Brain pericyte (primary cell): Measurements from ENCODE around the gene PADI3.

Experiments
- DNase-seq: peaks from one replicate; pipeline ENCODE4 v3.0.0-alpha.2; 2012; ENCODE audit warnings: low read depth, low spot score

The PADI3 gene, protein sequence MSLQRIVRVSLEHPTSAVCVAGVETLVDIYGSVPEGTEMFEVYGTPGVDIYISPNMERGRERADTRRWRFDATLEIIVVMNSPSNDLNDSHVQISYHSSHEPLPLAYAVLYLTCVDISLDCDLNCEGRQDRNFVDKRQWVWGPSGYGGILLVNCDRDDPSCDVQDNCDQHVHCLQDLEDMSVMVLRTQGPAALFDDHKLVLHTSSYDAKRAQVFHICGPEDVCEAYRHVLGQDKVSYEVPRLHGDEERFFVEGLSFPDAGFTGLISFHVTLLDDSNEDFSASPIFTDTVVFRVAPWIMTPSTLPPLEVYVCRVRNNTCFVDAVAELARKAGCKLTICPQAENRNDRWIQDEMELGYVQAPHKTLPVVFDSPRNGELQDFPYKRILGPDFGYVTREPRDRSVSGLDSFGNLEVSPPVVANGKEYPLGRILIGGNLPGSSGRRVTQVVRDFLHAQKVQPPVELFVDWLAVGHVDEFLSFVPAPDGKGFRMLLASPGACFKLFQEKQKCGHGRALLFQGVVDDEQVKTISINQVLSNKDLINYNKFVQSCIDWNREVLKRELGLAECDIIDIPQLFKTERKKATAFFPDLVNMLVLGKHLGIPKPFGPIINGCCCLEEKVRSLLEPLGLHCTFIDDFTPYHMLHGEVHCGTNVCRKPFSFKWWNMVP

DNA sequence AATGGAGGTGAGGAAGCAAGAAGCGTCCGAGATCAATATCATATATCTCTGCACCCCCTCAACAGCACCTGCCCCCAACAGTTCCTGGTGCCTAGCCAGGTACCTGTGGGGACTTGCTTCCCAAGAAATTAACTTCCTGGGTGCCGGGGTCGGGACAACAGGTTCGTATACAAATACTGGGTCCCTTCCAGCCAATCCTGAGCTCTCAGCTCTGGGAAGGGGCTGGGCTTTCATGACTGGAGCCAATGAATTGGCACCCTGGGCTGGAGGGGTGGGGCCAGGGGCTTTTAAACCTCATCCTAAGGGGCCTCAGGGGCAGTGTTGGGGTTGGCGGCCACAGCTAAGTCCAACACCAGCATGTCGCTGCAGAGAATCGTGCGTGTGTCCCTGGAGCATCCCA is at the start of gene PADI3:
TSS of gene PADI3 (plus strand) at position 318 of the 400 bp plus-strand sequence. CDS start at position 358, 40 bp downstream.
- DNase-seq = no peak

DNA sequence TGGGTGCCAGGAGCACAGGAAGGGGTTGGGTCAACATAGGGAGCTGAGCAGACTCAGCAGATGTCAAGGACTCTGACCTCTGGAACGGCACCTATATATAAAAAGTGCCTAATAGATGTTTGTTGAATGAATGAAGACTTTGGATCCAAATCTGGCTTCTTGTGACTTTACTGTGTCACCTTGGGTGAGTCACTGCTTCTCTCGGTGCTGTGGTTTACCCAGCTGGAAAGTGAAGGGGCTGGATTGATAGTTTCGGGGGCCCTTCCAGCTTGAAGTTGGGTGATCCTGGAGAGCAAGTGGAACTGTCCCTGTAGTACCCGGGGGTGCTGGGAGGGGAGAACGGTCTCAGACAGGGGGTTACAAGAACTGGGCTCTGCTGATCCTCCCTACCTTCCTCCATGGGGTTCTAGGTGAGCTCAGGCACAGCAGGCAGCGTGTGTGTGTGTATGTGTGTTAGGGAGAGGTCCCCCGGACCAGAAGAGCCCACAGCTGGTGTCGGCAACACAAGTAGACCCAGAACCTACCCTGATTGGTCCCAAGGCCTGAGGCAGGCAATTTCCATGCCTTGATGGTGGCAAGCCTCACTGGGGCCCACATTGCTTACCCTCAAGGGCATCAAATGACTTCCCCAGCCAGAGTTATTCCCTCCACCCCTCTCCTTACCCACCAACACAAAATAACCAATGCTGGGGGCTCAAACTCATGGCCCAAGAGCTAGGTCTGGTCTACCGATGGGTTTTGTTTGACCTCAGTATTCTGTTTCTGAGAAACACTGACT is 49.4 kb upstream of the PADI3 start:
- DNase-seq = no peak

DNA sequence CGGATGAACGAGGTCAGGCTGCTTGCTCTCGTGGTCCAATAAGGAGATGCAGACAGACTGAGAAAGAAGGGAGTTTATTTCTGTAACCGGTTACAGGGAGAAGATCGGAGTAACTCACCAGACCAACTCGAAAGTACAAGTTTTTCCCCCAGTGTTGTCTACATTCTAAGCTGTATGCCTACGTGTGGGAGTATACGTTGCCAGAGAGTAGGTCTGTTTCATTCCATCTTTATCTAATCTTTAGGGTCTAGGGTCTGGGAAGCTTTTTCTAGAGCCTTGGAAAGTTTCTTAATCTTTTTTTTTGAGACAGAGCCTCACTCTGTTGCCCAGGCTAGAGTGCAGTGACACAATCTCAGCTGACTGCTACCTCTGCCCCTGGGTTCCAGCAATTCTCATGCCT is 48.7 kb upstream of the PADI3 start:
- DNase-seq = no peak

DNA sequence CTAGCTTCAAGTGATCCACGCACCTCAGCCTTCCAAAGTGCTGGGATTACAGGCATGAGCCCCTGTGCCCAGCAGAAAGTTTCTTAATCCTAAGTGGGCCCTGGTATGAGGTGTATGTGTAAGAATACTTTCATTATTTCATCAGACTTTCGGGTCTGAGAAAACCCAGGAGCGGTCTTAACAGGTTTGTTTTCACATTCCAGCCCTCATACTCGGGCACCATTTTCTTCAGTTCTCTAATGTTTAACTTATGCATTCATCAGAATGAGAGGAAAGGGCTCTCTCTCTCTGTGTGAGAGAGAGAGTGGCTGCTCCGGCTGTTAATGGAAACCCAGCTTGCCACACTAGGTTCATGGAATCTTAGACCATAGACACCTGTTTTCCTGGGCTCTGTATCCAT is 48.1 kb upstream of the PADI3 start:
- no peak for DNase-seq

DNA sequence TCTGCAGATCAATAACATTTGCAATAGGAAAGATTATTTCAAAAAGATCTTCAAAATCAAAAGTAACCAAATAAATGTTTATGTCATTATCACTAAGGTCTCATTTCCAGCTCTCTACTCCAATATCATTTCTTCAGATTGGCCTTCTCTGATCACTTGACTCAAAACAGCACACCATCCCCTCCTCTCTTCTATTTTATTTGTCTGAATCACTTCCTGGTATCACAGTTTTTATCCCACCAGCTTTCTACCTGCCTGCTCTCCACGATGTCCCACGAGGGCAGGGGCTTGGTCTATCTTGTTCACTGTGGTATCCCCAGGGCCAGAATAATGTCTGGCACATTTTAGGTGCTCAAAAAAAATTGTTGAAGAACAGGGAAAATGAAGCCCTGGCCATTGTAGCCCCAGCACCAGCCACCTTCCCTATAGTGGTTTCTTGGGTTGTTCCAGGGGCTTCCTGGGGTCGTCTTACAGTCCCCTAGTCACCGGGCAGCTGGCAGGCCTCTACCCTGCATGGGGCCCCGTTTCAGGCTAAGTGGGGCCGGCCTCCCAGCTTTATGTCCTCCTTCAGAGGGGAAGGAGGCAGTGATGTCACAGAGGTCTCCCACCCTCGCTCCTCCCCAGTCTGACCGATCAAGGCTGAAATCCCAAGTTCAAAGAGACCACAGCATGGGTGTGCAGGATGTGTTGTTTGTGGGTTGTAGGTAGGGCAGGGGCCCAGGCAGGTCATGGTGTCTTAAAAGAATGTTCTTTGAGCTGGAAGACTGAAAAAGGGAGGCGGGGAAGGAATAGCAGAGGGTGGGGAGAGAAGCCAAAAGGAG is 47.5 kb upstream of the PADI3 start:
- DNase-seq = no peak

DNA sequence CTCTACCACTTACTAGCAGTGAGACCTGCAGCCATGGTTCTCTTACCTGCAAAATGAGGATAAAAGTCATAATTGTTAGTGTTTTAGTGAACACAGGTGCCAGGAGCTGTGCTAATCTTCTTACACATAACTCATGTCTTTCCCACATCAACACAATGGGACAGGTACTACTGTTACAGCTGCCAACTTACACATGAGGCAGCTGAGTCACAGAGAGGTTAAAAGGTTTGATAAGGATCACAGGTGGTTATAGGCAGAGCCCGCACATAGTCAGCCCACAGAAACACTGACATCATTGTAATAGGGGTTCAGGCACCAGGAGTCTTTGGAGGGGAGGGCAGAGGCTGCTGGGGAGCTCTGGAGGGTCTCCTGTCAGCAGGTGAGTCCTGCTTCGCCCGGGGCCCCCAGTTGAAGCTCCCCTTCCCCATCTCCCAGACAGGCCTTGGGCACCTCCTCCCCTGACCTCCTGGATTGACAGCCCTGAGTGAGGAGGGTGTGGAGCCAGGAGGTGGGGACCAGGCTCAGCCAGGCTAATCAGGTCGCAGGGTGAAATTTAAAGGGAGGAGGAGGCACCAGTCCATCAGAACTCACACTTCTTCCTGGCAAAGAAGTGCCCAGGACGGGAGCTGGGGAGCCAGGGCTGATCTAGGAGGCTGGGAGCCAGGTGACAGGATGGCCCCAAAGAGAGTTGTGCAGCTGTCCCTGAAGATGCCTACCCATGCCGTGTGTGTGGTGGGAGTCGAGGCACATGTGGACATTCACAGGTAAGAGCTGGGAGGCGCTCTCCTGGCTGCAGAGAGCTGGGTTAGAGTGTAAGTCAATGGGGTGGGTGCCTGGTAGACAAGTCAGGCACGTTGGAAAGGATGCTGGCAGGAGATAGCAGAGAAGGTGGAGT is 44.1 kb upstream of the PADI3 start, which contains the start of gene PADI1:
TSS of gene PADI1 (plus strand) at position 583 of the 895 bp plus-strand sequence. CDS start at position 673, 90 bp downstream.
- DNase-seq = no peak

DNA sequence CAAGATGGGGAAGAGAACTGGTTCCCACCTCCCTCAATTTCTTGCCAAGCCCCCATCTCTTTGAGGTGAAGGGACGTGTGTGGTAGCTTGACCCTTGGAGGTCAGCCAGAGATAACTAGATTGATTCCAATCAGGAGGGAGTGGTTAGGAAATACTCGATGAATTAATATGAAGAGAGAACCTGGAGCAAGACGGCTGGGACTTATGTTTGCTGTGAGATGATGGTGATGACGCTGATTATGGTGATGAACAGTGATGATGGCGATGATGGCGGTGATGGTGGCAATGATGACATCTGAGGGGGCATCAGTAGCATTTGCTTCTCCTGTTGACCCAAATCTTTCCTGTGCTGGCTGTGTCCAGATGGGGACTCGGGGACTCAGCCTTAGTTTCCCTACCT is 43.2 kb upstream of the PADI3 start:
- no peak for DNase-seq

DNA sequence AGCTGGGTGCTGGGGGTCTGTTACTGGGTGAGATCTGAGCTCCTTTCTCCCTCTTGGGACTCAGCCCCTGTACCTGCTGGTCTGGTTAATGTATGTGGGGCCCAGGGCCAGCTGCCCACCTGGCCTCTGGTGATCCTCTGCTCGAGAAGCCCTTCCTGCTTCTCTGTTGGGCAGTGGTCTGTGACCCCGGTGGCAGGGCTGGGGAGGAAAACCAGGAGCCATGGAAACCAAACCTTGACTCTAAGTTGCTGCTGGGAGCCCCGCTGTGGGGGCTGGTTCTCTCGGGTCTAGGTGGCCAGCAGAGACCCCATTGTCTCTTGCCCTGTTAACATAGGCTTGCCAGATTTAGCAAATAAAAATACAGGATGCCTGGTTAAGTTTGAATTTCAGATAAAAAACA is 42.7 kb upstream of the PADI3 start:
- DNase-seq = no peak

DNA sequence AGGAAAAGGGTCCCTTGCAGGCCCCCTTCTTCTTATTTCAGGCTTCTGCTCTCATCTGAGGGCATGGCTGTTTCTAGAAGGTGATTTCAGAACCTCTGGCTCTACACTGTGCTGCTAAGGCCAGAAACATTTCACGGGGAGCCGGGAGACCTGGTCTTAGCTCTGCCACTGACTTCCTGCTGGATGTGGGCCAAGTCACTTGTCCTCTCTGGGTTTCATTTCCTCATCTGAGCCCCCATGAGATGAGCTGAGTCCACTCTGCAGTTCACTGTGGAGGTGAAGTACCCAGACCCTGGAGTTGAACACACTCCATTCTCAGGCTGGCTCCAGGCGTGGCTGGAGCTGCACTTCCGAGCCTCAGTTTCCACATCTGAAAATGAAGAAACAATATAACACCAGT is 41.9 kb upstream of the PADI3 start:
- no peak for DNase-seq

DNA sequence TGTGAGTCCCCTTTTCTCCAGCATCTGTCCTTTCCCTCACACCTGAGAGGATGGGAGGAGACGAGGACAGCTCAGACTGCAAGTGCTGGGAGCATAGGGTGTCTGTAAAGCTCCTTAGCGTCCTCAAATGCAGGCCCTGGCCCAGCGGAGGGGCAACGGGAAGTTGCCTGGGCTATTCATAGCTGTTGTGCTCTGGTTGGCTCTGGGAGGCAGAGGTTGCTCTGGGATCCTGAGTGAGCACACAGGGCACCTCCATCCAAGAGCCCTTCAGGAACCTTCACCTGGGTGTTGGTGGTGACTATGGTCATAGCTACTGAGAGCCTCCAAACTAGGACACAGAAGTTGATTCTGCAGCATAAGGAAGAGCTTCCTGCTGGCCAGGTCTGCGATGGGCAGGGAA is 41.4 kb upstream of the PADI3 start:
- no peak for DNase-seq

DNA sequence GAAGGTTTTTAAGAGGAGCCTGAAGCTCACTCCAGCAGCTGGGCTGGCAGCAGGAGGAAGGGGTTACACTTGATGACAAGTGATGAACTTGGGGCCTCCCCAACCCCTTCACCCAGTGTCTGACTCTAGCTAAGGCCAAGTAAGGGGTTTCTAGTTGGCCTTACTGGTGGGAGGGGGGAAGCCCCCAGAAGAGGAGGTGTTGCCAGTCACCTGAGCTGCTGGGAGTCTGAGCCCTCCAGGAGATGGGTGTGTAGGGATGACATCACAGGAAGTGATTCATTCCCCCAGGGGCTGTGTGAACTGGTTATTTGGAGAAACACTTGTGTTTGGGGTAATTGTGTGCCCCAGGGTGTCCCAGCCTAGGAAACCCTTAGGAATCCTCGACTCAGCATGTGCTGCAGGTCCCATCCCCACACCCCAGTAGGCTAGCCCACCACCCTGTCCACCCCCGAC is 40.9 kb upstream of the PADI3 start:
- no peak for DNase-seq

DNA sequence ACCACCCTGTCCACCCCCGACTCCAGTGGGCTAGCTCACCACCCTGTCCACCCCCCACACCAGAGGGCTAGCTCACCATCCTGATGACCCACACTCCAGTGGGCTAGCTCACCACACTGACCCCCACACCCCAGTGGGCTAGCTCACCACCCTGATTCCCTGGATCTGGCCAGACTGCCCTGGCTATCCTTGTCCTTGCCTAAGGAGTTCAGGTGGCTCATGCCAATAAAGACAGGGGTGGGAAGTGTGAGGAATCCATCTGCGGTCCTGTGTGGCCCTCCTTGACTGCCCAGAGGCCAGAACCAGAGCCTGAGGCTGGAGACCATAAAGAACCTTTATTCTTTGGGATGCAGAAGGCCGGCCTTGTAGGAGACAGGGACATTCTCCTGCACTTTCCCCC is 40.4 kb upstream of the PADI3 start:
- no peak for DNase-seq

DNA sequence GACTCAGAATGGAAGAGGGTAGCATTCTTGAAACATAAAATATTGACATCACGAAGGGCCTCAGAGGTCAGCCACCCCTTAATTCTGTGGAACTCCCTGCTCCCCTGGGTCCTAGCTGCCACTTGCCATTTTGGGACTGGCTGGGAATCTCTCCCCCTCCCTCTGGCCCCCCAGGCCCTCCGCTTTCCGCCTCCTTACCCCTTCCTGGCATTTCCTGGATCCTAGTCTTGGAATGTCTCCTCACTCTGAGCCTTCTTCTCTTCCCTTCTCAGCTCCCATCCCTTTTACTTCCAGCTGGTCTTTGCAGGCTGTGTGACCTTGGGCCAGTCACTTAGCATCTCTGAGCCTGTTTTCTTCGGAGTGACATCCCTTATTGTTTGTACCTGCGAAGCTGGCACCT is 39.5 kb upstream of the PADI3 start:
- DNase-seq = no peak

DNA sequence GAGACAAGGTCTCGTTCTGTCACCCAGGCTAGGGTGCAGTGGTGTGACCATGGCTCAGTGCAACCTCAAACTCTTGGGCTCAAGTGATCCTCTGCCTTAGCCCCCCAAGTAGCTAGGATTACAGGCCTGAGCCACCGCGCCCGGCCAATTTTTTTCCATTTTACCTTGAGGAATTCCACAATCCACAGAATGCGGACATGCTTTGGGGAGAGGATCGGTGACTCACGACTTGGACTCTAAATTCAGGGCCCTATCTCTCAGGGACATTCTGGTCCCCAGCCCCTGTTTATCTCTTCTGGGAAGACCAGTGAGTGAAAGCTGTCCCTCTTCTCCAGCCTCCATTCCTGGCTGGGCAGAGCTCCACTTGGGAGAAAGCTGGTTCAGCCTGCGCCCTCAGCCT is 38.7 kb upstream of the PADI3 start:
- DNase-seq = no peak

DNA sequence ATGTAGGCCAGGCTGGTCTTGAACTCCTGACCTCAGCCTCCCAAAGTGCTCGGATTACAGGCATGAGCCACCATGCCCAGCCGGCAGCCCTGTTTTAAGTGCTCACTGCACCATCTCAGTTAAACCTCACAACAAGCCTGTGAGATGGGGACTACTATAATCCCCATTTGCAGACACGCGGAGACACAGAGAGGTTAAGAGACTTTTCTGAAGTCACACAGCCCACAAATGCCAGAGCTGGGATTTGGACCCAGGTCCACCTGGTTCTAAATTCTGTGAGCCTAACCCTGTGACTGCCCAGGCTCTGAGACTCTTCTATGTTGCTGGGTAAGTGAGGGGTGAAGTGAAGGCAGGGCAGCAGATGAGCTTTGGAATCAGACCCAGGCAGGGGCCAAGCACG is 37.5 kb upstream of the PADI3 start:
- DNase-seq = no peak

DNA sequence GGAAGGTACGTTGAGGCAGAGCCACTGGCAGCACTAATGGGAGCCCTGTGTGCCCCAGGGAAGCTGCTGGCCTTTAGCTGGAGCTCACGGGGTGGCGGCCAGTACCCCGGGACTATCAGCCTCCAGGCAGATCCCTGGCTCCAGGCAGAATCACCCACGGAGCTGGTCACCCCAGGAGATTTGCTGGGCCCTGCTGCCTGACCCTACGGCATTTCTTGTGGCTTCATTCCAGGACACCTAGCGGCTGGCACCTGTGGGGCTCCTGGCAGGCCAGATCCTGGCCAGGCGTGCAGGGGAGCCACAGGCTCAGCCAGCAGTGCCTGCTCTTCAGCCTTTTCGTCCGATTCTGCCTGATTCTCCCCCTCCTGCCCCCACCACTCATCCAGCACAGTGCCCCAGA is 36.9 kb upstream of the PADI3 start:
- DNase-seq = no peak

DNA sequence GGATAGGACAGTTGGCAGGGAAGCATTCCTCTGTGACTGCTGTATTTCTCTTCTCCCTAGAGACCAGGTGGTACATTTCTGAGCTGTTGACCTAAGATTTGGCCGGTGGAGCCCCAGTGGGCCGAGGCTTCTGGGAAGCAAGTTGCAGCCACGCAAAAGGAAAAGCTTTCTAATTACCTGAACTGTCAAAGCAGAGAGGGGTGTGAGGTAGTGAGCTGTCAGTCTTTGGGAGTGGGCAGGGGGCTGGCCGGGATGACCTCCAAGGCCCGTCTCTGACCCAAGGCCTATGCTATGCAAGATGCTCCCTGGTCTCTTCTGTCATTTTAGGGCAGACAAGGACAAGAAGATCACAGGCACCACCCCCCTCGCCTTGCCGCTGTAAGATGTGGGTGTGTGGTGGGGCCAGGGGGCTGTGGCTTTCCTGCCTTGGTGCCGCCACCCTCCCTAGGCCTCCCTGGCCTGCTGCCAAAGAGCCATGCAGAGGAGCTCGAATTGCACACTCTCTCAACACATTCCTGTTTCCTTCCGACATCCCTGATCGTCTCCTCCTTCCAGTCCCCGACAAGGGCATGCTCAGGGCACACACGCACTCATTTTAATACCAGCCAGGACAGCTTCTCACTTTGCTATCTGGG is 36.3 kb upstream of the PADI3 start:
- DNase-seq = peak; percentile 47

DNA sequence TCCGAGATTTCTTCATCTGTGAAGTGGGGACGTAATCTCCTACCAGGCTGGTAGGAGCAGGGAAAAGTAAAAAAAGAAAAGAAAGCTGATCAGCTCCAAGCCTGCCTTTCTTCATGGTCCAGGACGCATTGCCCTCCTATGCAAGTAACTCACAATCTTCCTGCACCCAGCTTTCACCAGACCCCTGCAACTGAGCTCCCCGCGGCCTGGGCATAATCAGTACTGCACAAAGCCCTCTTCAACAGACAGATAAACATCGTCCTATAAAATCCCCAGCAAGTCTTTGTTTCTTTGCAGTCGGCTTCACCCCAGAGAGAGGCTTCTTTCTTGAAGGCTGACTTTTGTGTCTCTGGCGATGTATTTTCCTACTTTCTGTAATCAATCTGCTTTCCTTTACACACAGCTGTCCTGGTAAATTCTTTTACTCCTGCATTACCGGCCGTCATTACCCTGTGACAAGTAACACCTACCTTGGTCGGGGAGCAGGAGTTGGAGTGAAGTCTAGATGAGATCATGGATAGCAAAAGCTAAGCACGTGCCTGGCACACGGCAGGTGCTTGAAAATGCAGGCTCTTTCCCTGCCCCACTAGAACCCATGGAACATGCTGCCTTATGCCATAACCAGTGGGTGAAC is 35.6 kb upstream of the PADI3 start:
- DNase-seq = no peak

DNA sequence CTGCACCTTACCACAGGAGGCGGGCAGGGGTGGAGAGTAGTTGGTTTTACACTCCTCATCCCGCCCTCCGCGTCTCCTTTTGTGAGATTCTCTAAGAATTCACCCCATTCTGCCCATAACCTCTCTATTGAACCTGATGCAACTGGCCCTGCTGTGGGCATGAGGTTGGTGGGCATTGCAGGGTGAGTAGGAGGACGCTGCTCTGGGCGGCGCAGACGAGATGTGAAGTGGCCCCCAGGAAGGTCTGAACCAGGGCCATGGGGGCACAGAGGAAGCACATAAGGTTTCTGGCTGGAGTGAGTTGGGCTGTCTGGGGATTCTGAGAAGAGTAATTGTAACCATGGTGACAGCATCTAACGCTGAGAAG is 35.1 kb upstream of the PADI3 start:
- DNase-seq = no peak
